HEK293T (cell line): Measurements from ENCODE around the gene IFIT1B.

Experiments
- ARNT ChIP-seq: fragments of 450-650 bp; IDR thresholded peaks from 2 replicates; pipeline ENCODE4 v1.6.1; 2017; ENCODE audit warnings: mild to moderate bottlenecking
- BHLHE40 ChIP-seq: fragments of 450-650 bp; IDR thresholded peaks from 2 replicates; pipeline ENCODE4 v1.6.1; 2016; ENCODE audit warnings: mild to moderate bottlenecking, moderate library complexity, borderline replicate concordance
- CTBP1 ChIP-seq: fragments of 450-650 bp; IDR thresholded peaks from 2 replicates; pipeline ENCODE4 v1.6.1; 2016; ENCODE audit warnings: borderline replicate concordance
- FOXK2 ChIP-seq: fragments of 450-650 bp; IDR thresholded peaks from 2 replicates; pipeline ENCODE4 v1.6.1; 2016; ENCODE audit warnings: mild to moderate bottlenecking
- FOXM1 ChIP-seq: fragments of 450-650 bp; IDR thresholded peaks from 2 replicates; pipeline ENCODE4 v1.6.1; 2017; ENCODE audit warnings: mild to moderate bottlenecking, borderline replicate concordance
- L3MBTL2 ChIP-seq: fragments of 450-650 bp; conservative IDR thresholded peaks from 2 replicates; pipeline ENCODE4 v1.6.1; 2016; ENCODE audit warnings: mild to moderate bottlenecking
- LEF1 ChIP-seq: fragments of 450-650 bp; IDR thresholded peaks from 2 replicates; pipeline ENCODE4 v1.6.1; 2017; ENCODE audit warnings: mild to moderate bottlenecking, borderline replicate concordance
- NFRKB ChIP-seq: fragments of 450-650 bp; IDR thresholded peaks from 2 replicates; pipeline ENCODE4 v1.6.1; 2016; ENCODE audit warnings: mild to moderate bottlenecking, moderate library complexity
- PKNOX1 ChIP-seq: fragments of 450-650 bp; IDR thresholded peaks from 2 replicates; pipeline ENCODE4 v1.6.1; 2016
- SP1 ChIP-seq: fragments of 450-650 bp; IDR thresholded peaks from 2 replicates; pipeline ENCODE4 v1.6.1; 2017
- SUZ12 ChIP-seq: fragments of 450-650 bp; IDR thresholded peaks from 2 replicates; pipeline ENCODE4 v1.6.1; 2016; ENCODE audit warnings: mild to moderate bottlenecking
- TARDBP ChIP-seq: fragments of 450-650 bp; IDR thresholded peaks from 2 replicates; pipeline ENCODE4 v1.6.1; 2016
- ZNF384 ChIP-seq: fragments of 450-650 bp; IDR thresholded peaks from 2 replicates; pipeline ENCODE4 v1.6.1; 2016

GRCh38 chr10:89425000-89425399, 47.1 kb downstream of the IFIT1B start:
- TF ChIP-seq ARNT = no peak
- no peak for TF ChIP-seq CTBP1
- TF ChIP-seq LEF1 = no peak
- no peak for TF ChIP-seq SUZ12
- TF ChIP-seq TARDBP = no peak
- TF ChIP-seq NFRKB = no peak
- no peak for TF ChIP-seq FOXM1
- TF ChIP-seq ZNF384 = no peak
- no peak for TF ChIP-seq BHLHE40
- no peak for TF ChIP-seq FOXK2
- no peak for TF ChIP-seq SP1
- TF ChIP-seq PKNOX1 = no peak
- no peak for TF ChIP-seq L3MBTL2
